HG03457 (cell line): ENCODE measurements around the gene MESD.
"Not testable (repeated sequence)": the region's sequence is repeated elsewhere in the genome, so short reads cannot be mapped to it uniquely, and the experiment has no call there.

Experiments
- ATAC-seq: cut with Tn5 transposase; IDR thresholded peaks from one replicate; pipeline ENCODE4 v1.9.1; 2021; ENCODE audit warnings: moderate number of reproducible peaks; ENCODE audit not compliant: unreplicated experiment

The MESD gene

GRCh38 chr15:80966431-80967197 is 23.0 kb downstream of the MESD start:
- ATAC-seq: no peak

GRCh38 chr15:80965454-80965853 is 24.2 kb downstream of the MESD start:
- ATAC-seq: not testable (repeated sequence)

GRCh38 chr15:80958818-80959495 is 30.7 kb downstream of the MESD start:
- no peak for ATAC-seq

GRCh38 chr15:80957976-80958375 is 31.6 kb downstream of the MESD start:
- no peak for ATAC-seq

- ATAC-seq: no peak
Observed at GRCh38 chr15:80957556-80957955, 32.1 kb downstream of the MESD start.

- not testable (repeated sequence) for ATAC-seq
Observed at GRCh38 chr15:80955571-80956452, 33.8 kb downstream of the MESD start.

GRCh38 chr15:80953953-80954778 is 35.5 kb downstream of the MESD start:
- no peak for ATAC-seq

- ATAC-seq: no peak
Observed at GRCh38 chr15:80953001-80953952, 36.3 kb downstream of the MESD start.

GRCh38 chr15:80951941-80952340 is 37.7 kb downstream of the MESD start:
- ATAC-seq: no peak

GRCh38 chr15:80950291-80951078 is 39.1 kb downstream of the MESD start:
- ATAC-seq: no peak

- ATAC-seq: no peak
Observed at GRCh38 chr15:80949756-80950155, 39.9 kb downstream of the MESD start.

- no peak for ATAC-seq
Observed at GRCh38 chr15:80948651-80949292, 40.8 kb downstream of the MESD start.

- no peak for ATAC-seq
Observed at GRCh38 chr15:80946576-80946975, 43.0 kb downstream of the MESD start.

GRCh38 chr15:80945605-80946004 is 44.0 kb downstream of the MESD start:
- ATAC-seq: no peak

GRCh38 chr15:80944818-80945217 is 44.8 kb downstream of the MESD start:
- no peak for ATAC-seq

- no peak for ATAC-seq
Observed at GRCh38 chr15:80942746-80943565, 46.7 kb downstream of the MESD start.

GRCh38 chr15:80942266-80942665 is 47.4 kb downstream of the MESD start:
- no peak for ATAC-seq
